PC-9 (cell line): ENCODE measurements around the gene FCMR.

Experiments used
- CTCF ChIP-seq: fragments of 200-600 bp; sonication (generic); conservative IDR thresholded peaks from 2 replicates; pipeline ENCODE4 v1.6.1; 2017; ENCODE audit warnings: mixed run types, antibody characterized with exemption, mild to moderate bottlenecking, moderate library complexity
- EZH2 ChIP-seq: fragments of 200-600 bp; sonication (generic); IDR thresholded peaks from 2 replicates; pipeline ENCODE4 v1.8.0; 2017; ENCODE audit warnings: antibody characterized with exemption, low read depth

GRCh38 chr1:206903687-206904086 is 18.1 kb downstream of the FCMR start:
- TF ChIP-seq EZH2: no peak
- no peak for TF ChIP-seq CTCF
